Daoy (cell line): ENCODE results near the gene DPAGT1. TPM values are rescaled to one million over a fixed set of nuclear protein-coding genes. Genes with fewer than 3 reads are reported as not detected.
A peak's percentile ranks its signal among the peaks of the same experiment; 100 is the strongest.
"Not testable (repeated sequence)": the region's sequence is repeated elsewhere in the genome, so short reads cannot be mapped to it uniquely, and the experiment has no call there.

Experiments
- DNase-seq: peaks from one replicate; pipeline ENCODE4 v3.0.0-alpha.2; 2015; ENCODE audit warnings: low read depth
- total RNA-seq: library from RNA; depleted of rRNA; stranded (reverse); fragments of >200 nt; shearing (Covaris generic); gene quantifications from 2 replicates; pipeline ENCODE4 v1.2.3, GENCODE V29; 2014

DPAGT1 gene
- total RNA-seq, 1 experiment from 2014 or later = 32.0 TPM

GRCh38 chr11:119115484-119116234, 14.0 kb upstream of the DPAGT1 start:
- no peak for DNase-seq

DNA sequence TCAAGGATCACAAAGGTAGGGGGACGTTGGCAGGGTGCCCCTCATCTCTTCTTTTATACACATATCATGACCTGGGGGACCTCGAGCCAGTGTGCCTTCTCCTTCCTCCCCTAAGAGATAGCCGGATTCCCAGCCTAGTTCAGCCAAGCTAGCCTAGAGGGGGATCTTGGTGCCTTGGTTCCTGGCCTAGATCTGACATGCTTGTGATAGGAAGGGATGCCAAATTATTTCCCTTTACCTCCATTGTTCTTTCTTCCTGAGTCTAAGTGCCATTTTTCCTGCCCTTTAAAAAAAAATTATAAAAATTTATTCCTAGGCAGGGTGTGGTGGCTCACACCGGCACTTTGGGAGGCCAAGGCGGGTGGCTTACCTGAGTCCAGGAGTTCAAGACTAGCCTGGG, 12.7 kb upstream of the DPAGT1 start:
- no peak for DNase-seq

GRCh38 chr11:119113716-119114115, 12.1 kb upstream of the DPAGT1 start:
- DNase-seq = no peak

- DNase-seq = no peak
Observed at GRCh38 chr11:119112314-119113020, 10.8 kb upstream of the DPAGT1 start.

GRCh38 chr11:119111361-119111925, 9.8 kb upstream of the DPAGT1 start:
- DNase-seq = no peak

DNA sequence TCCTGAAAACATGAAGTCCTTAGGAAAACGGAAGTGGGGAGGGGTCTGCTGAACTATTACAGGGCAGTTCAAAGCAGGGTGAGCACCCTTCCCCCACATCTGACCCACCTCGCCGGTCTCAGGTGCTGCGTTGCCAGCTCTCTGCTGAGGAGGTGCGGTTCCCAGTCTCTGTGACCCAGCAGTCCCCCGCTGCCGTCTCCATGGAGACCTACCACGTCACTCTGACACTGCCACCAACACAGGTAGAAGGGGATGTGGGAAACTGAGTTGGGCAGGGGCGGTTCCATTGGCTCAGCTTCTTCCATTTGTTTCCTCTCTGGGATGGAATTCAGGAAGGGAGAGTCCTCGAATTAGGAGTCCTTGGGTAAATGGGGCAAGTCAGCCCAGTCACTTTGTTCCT, 8.8 kb upstream of the DPAGT1 start:
- no peak for DNase-seq

DNA sequence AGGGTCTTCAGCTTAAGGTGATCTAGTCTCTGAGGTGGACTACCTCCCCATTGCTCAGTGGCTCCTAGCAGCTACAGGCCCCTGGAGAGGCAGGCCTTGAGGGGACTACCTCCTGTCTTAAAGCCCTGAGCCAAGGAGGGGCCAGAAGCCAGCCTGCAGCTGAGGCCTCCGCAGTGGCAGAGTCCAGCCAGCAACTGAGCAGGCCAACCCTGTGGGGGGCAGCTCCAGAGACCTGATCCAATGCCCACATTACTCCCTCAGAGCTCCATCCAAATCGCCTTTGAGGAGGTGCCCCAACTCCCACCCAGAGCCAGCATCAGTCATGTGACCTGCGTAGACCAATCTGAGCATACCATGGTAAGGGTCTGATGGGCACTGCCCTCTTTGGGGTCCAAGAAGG, 8.2 kb upstream of the DPAGT1 start:
- DNase-seq = no peak

DNA sequence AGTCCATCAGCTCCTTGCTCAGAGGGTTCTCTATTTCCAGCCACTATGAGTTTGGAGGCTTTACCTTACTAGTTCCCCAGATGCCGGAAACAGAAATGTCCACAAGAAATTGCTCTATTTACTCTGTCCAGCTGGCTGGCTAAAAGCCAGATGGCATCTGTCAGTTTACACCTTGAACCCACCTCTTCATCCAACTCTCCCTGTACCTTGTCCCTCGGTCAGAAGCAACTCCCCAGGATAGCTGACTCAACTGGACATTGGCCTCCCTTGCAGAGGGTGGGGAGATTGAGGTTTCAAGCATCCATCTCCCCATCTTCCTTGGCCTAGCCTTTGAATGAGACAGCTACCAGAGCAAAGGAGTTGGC, 7.2 kb upstream of the DPAGT1 start:
- DNase-seq = no peak

DNA sequence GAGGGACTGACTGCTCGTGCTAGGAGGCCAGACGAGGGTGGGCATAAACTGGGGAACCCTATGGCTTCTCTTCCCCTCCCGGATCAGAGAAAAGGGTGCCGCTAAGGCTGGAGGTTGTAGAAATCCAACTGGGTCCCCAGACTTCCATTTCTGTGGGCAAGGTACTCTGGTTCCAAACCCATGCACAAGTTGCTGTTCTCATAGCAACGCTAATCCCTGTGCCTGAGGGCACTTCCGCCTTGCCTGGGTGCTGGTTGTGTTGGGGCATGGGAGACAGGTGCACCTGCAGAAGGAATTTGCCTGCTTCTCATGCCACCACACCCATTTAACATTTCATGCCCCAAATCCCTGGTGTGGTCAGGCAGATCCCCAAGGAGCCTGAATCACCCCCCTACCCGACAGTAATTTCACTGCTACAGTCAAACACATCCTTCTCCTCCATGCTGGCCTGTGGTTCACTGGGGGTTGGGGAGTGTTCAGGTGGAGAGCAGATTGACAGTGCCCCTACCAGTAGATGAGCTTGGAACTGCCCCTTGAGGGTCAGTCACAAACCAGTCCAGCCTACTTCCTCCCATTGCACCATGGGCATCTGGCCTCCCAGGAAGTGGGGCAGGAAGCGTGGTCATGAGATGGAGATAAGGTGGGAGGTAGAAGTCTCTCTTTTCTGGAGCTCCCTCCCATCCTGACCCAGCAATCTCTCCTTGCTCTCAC, 6.6 kb upstream of the DPAGT1 start:
- peak; percentile 63 for DNase-seq

DNA sequence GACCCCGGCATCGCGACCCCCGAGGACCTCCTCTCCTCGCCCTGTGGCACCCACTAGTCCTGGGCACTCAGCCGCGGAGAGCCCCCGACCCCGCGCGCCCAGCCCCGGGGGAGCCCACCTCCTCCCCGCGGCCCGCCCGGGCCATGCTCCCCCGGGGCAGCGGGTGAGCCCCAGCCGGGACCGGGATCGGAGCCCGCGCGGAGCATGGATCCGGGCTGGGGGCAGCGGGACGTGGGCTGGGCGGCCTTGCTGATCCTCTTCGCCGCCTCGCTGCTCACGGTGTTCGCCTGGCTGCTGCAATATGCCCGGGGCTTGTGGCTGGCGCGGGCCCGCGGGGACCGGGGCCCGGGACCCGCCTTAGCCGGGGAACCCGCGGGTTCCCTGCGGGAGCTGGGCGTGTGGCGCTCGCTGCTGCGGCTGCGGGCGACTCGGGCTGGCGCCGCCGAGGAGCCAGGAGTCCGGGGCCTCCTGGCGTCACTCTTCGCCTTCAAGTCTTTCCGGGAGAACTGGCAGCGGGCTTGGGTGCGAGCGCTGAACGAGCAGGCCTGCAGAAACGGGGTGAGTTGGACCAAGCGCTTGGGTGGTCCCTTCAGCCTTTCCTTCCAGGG, 6.0 kb upstream of the DPAGT1 start:
- no peak for DNase-seq

- DNase-seq = peak; percentile 94
Observed at GRCh38 chr11:119106564-119107537, 5.2 kb upstream of the DPAGT1 start, which contains the start of gene C2CD2L. C2CD2L (plus strand) TSS chr11:119107344; CDS start chr11:119107742, 398 bp downstream.

GRCh38 chr11:119103793-119104192, 2.1 kb upstream of the DPAGT1 start:
- no peak for DNase-seq

GRCh38 chr11:119103161-119103664, 1.6 kb upstream of the DPAGT1 start:
- not testable (repeated sequence) for DNase-seq

DNA sequence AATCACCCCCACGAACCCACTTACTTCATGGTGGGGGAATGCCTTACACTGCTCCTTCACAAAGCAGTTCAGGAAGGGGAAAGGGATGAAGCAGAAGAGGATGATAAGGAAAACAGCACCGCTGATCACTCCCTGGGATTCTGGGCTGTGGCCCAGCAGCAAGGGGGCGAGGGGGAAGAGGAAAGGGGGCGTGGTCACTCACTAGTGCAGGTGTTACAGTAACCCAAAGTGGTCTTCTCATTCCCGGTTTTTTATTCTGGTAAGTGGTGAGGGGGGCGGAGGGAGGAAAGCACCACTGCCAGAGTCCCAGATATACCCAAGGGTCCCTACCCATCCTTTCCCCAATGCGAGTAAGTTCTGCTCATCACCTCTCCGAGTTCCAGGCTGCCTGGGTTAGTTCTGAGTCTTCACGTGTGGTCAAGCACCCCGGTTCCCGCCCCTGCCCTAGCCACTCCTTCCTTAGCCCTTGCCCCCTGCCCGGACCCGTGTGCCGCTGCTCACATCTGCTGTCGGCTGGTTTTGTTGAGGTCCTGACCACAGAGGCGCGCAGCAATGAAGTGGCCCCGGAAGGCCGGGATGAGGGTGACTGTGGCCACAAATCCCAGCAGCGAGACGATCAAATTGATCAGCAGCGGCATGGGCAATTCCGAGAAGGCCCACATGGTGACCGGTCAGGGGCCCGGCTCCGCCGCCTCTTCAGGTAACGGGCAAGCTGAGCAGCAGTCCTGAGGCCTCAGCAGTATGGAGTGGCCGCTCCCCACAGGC, 477 bp downstream of the DPAGT1 start:
- peak; percentile 30 for DNase-seq

GRCh38 chr11:119100246-119100970, 1.2 kb downstream of the DPAGT1 start:
- DNase-seq = peak; percentile 21

DNA sequence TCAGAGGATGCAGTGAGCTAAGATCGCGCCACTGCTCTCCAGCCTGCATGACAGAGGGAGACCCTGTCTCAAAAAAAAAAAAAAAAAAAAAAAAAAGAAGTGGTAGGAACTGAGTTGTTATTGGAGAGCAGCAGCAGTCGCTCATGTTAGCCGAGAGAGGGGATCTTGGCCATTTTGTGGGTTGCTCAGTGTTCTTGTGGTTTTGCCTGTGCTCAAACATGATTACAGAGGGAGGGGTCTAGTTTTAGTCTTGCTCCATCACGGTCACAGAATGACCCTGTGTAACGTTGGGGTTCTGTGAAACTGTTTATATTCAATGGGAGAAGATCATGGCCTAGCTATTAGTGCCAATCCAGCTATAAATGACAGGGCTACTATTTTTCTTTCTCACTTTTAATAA, 1.9 kb downstream of the DPAGT1 start:
- no peak for DNase-seq

DNA sequence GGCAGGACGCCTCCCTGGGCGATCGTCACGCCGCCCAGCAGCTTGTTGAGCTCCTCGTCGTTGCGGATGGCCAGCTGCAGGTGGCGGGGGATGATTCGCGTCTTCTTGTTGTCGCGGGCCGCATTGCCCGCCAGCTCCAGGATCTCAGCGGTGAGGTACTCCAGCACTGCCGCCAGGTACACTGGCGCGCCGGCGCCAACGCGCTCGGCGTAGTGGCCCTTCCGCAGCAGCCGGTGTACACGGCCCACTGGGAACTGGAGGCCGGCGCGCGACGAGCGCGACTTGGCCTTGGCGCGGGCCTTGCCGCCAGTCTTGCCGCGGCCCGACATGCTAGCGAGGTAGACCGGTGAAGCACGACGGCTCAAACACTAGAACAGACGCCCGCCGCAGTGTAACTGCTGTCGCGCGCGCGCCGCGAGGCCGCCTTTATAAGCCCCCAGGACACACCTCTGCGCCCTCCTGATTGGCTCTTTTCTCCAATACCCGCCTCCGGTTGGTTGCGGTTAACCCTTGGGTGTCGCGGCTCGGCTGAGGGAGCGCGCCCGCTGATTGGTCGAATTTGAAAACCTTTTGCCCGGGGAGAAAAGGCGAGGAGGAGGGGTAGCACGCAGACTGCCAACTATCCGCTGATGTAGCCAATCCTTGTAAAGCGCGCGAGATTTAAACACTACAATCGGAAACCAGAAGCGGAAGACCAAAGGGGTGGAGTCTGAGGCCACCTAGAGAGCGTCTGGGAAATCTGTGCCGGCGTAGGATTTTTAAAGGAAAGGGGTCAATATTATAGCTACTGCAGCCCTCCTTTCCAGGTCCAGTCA, 6.4 kb downstream of the DPAGT1 start:
- DNase-seq = peak; percentile 98

DNA sequence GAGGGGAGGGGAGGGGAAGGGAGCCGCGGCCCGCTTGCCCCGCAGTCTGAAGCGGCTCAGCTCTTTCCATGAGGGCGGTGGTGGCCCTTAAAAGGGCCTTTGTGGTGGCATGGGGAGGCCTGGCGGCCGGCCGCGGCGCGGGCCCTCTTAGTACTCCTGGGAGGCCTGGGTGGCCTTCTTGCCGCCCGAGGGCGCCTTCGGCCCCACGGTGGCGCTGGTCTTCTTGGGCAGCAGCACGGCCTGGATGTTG, 6.9 kb downstream of the DPAGT1 start:
- DNase-seq = peak; percentile 84
